ENCODE measurements around the gene KMO. TPM values are rescaled to one million over a fixed set of nuclear protein-coding genes. Genes with fewer than 3 reads are reported as not detected.
A peak's percentile ranks its signal among the peaks of the same experiment; 100 is the strongest.

The KMO gene
- total and polyA plus RNA-seq, 4 donors: 10.2 to 37.3 (median 19.6) TPM

GRCh38 chr1:241521718-241522117 is 10.5 kb upstream of the KMO start (continued):
- TF ChIP-seq, protein P1, sequence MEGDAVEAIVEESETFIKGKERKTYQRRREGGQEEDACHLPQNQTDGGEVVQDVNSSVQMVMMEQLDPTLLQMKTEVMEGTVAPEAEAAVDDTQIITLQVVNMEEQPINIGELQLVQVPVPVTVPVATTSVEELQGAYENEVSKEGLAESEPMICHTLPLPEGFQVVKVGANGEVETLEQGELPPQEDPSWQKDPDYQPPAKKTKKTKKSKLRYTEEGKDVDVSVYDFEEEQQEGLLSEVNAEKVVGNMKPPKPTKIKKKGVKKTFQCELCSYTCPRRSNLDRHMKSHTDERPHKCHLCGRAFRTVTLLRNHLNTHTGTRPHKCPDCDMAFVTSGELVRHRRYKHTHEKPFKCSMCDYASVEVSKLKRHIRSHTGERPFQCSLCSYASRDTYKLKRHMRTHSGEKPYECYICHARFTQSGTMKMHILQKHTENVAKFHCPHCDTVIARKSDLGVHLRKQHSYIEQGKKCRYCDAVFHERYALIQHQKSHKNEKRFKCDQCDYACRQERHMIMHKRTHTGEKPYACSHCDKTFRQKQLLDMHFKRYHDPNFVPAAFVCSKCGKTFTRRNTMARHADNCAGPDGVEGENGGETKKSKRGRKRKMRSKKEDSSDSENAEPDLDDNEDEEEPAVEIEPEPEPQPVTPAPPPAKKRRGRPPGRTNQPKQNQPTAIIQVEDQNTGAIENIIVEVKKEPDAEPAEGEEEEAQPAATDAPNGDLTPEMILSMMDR (IDR thresholded peaks at IDR 0.05; ENCODE audit: low read depth, low read length, missing input control): no peak
- TF ChIP-seq EGR1 (IDR thresholded peaks at IDR 0.05; ENCODE audit: low read depth in 2 of 2): no peak
- TF ChIP-seq ATF3 (IDR thresholded peaks at IDR 0.05): peak; percentile 11
- TF ChIP-seq RAD21 (IDR thresholded peaks at IDR 0.05): peak; percentile 12 to 41
- TF ChIP-seq GABPA (IDR thresholded peaks at IDR 0.05 in 1 of 2, conservative IDR thresholded peaks at IDR 0.05 in 1 of 2): no peak

DNA sequence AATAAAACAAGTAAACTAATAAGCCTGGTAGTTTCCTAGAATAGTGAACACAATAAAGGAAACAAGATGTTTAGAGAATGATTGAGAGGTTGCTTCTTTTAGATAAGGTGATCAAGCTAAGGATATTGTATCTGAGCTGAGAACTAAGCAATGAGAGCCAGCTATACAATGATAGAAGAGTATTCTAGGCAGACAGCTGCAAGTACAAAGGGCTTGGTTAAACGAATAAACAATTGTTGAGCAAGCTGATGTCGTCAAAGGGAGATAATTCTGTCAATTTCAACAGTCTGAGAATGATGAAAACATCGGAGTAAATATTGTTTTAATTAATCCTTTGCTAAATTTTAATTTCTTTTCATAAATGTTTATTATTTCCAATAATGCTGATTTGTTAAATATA is 7.2 kb upstream of the KMO start:
- H3K27me3 ChIP-seq (ENCODE audit: control insufficient read depth in 4 of 4, insufficient read depth in 4 of 4, low read length in 3 of 4): no peaks in the 10 kb centered on the region
- H3K4me3 ChIP-seq (ENCODE audit: low read depth in 1 of 3, low read length in 3 of 3): no peak overlapping the region
- H3K4me1 ChIP-seq (ENCODE audit: control insufficient read depth in 4 of 4, insufficient read depth in 4 of 4, low read length in 3 of 4): peaks cover 6 to 34% (median 11%) of the 10 kb centered on the region in 4 donors
- DNase-seq (ENCODE audit: low spot score): no peak
- TF ChIP-seq RXRA (IDR thresholded peaks at IDR 0.05) (peak in 1 of 2 donors; percentile 52), YY1 (IDR thresholded peaks at IDR 0.05) (peak; percentile 50), SP1 (IDR thresholded peaks at IDR 0.05) (peak; percentile 59), TAF1 (conservative IDR thresholded peaks at IDR 0.05) (no peak), FOXA2 (IDR thresholded peaks at IDR 0.05) (peak; percentile 42), EGR1 (IDR thresholded peaks at IDR 0.05; ENCODE audit: low read depth in 2 of 2) (peak in 1 of 2 donors; percentile 25), HNF4A (conservative IDR thresholded peaks at IDR 0.05) (peak; percentile 62 to 84), JUND (IDR thresholded peaks at IDR 0.05) (peak in 1 of 2 donors; percentile 50), HNF4G (IDR thresholded peaks at IDR 0.05) (no peak), NR2F2 (IDR thresholded peaks at IDR 0.05) (no peak), ATF3 (IDR thresholded peaks at IDR 0.05) (peak; percentile 21)
- TF ChIP-seq, protein P2, sequence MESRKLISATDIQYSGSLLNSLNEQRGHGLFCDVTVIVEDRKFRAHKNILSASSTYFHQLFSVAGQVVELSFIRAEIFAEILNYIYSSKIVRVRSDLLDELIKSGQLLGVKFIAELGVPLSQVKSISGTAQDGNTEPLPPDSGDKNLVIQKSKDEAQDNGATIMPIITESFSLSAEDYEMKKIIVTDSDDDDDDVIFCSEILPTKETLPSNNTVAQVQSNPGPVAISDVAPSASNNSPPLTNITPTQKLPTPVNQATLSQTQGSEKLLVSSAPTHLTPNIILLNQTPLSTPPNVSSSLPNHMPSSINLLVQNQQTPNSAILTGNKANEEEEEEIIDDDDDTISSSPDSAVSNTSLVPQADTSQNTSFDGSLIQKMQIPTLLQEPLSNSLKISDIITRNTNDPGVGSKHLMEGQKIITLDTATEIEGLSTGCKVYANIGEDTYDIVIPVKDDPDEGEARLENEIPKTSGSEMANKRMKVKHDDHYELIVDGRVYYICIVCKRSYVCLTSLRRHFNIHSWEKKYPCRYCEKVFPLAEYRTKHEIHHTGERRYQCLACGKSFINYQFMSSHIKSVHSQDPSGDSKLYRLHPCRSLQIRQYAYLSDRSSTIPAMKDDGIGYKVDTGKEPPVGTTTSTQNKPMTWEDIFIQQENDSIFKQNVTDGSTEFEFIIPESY (IDR thresholded peaks at IDR 0.05): peak; percentile 16
- TF ChIP-seq, protein P3, sequence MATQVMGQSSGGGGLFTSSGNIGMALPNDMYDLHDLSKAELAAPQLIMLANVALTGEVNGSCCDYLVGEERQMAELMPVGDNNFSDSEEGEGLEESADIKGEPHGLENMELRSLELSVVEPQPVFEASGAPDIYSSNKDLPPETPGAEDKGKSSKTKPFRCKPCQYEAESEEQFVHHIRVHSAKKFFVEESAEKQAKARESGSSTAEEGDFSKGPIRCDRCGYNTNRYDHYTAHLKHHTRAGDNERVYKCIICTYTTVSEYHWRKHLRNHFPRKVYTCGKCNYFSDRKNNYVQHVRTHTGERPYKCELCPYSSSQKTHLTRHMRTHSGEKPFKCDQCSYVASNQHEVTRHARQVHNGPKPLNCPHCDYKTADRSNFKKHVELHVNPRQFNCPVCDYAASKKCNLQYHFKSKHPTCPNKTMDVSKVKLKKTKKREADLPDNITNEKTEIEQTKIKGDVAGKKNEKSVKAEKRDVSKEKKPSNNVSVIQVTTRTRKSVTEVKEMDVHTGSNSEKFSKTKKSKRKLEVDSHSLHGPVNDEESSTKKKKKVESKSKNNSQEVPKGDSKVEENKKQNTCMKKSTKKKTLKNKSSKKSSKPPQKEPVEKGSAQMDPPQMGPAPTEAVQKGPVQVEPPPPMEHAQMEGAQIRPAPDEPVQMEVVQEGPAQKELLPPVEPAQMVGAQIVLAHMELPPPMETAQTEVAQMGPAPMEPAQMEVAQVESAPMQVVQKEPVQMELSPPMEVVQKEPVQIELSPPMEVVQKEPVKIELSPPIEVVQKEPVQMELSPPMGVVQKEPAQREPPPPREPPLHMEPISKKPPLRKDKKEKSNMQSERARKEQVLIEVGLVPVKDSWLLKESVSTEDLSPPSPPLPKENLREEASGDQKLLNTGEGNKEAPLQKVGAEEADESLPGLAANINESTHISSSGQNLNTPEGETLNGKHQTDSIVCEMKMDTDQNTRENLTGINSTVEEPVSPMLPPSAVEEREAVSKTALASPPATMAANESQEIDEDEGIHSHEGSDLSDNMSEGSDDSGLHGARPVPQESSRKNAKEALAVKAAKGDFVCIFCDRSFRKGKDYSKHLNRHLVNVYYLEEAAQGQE (IDR thresholded peaks at IDR 0.05): peak; percentile 86
- TF ChIP-seq, protein P4, sequence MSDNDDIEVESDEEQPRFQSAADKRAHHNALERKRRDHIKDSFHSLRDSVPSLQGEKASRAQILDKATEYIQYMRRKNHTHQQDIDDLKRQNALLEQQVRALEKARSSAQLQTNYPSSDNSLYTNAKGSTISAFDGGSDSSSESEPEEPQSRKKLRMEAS (IDR thresholded peaks at IDR 0.05): no peak
- peak overlapping the region in 1 of 2 donors; percentile 56 for H3K9ac ChIP-seq (ENCODE audit: low read depth in 1 of 2, low read length in 2 of 2)
- H3K27ac ChIP-seq (ENCODE audit: low read depth in 1 of 2, low read length in 2 of 2): peak overlapping the region; percentile 82
- 22% methylated on average over 3 of the region's 3 CpGs for WGBS
- H3K36me3 ChIP-seq (ENCODE audit: control insufficient read depth in 4 of 4, insufficient read depth in 3 of 4, low read depth in 1 of 4, low read length in 3 of 4): no peaks in the 10 kb centered on the region
- H3K9me3 ChIP-seq (ENCODE audit: control insufficient read depth in 4 of 4, low read length in 3 of 4): no peaks in the 10 kb centered on the region
